Esophagus squamous epithelium (tissue), 4 donors: Measurements from ENCODE around the gene SPNS2.

ENCODE experiments used
- CTCF ChIP-seq, 6 experiments: fragments of 450-650 bp in 4 of 6; fragments of 200-600 bp in 2 of 6; sonication (generic) in 2 of 6; IDR thresholded peaks; one replicate each; pipeline ENCODE4 v1.5.1; 2016 to 2019; ENCODE audit warnings: antibody characterized with exemption in 6 of 6, mild to moderate bottlenecking in 4 of 6, moderate library complexity in 4 of 6
- POLR2A ChIP-seq, 4 donors: fragments of 450-650 bp; IDR thresholded peaks; one replicate each; pipeline ENCODE4 v1.6.1; 2017; ENCODE audit warnings: antibody characterized with exemption in 4 of 4, mild to moderate bottlenecking in 4 of 4, moderate library complexity in 3 of 4

GRCh38 chr17:4504188-4504587, 5.5 kb downstream of the SPNS2 start:
- TF ChIP-seq CTCF (IDR thresholded peaks at IDR 0.05) (no peak), POLR2A (IDR thresholded peaks at IDR 0.05) (no peak)
